ENCODE data around the gene PROK2.

GRCh38 chr3:71760140-71760539 lies 24.8 kb downstream of the PROK2 start:
- TF ChIP-seq, protein P1, sequence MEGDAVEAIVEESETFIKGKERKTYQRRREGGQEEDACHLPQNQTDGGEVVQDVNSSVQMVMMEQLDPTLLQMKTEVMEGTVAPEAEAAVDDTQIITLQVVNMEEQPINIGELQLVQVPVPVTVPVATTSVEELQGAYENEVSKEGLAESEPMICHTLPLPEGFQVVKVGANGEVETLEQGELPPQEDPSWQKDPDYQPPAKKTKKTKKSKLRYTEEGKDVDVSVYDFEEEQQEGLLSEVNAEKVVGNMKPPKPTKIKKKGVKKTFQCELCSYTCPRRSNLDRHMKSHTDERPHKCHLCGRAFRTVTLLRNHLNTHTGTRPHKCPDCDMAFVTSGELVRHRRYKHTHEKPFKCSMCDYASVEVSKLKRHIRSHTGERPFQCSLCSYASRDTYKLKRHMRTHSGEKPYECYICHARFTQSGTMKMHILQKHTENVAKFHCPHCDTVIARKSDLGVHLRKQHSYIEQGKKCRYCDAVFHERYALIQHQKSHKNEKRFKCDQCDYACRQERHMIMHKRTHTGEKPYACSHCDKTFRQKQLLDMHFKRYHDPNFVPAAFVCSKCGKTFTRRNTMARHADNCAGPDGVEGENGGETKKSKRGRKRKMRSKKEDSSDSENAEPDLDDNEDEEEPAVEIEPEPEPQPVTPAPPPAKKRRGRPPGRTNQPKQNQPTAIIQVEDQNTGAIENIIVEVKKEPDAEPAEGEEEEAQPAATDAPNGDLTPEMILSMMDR (IDR thresholded peaks at IDR 0.05; ENCODE audit: low read depth, low read length) = no peak
- TF ChIP-seq EZH2phosphoT487 (IDR thresholded peaks at IDR 0.05; ENCODE audit: low read depth) = no peak

Data from OCI-LY3 (cell line).